B cell (primary cell): ENCODE data around the gene CNTNAP2. TPM values are rescaled to one million over a fixed set of nuclear protein-coding genes. Genes with fewer than 3 reads are reported as not detected.

ENCODE experiments used
- ATAC-seq: fragments of 200-7000 bp; cut with Tn5 transposase; one replicate; pipeline ENCODE4 v1.10.0; 2021; ENCODE audit warnings: low read depth, mild to moderate bottlenecking, moderate number of reproducible peaks, moderate library complexity
- CTCF ChIA-PET: fragments of 350-600 bp; sonication (Branson Sonifier 250); formaldehyde crosslinking; loops from one replicate; lab custom pipeline; 2021; ENCODE audit warnings: antibody characterized with exemption, inconsistent platforms; lab: Charles Lee
- POLR2A ChIA-PET: fragments of 350-600 bp; sonication (Branson Sonifier 250); formaldehyde crosslinking; loops from one replicate; lab custom pipeline; 2021; ENCODE audit warnings: antibody characterized with exemption; lab: Charles Lee
- DNase-seq: peaks from one replicate; pipeline ENCODE4 v3.0.0; 2013
- H2AFZ ChIP-seq: 2 replicates; pipeline ENCODE4 v1.6.1; 2012; ENCODE audit warnings: mild to moderate bottlenecking, low read depth, low read length; ENCODE audit not compliant: insufficient read depth, poor library complexity, severe bottlenecking
- H3K27ac ChIP-seq, 2 donors: 1 replicate in 1 of 2; 2 replicates in 1 of 2; pipeline ENCODE4 v1.5.1; 2012 to 2013; ENCODE audit warnings: low read length in 2 of 2, mild to moderate bottlenecking in 2 of 2, moderate library complexity in 1 of 2
- H3K27me3 ChIP-seq, 4 experiments: fragments of 200-600 bp in 1 of 4; sonication (generic) in 1 of 4; replicated peaks in 1 of 4; 1 replicate in 2 of 4; 2 replicates in 2 of 4; pipeline versions ENCODE4 v1.6.1 to v1.7.0; 2013 to 2016; ENCODE audit warnings: low read length in 3 of 4, mild to moderate bottlenecking in 2 of 4, mixed read lengths in 1 of 4, moderate library complexity in 1 of 4; ENCODE audit not compliant: insufficient read depth in 4 of 4, control insufficient read depth in 3 of 4; ENCODE audit errors: control extremely low read depth in 1 of 4
- H3K36me3 ChIP-seq, 2 experiments: replicated peaks in 1 of 2; 1 replicate in 1 of 2; 2 replicates in 1 of 2; pipeline versions ENCODE4 v1.6.1 to v1.7.1; 2013; ENCODE audit warnings: low read length in 1 of 2; ENCODE audit not compliant: insufficient read depth in 2 of 2, control insufficient read depth in 1 of 2; ENCODE audit errors: control extremely low read depth in 1 of 2, extremely low read depth in 1 of 2
- H3K4me1 ChIP-seq, 2 donors: fragments of 200-600 bp in 1 of 2; sonication (generic) in 1 of 2; 1 replicate in 1 of 2; 2 replicates in 1 of 2; pipeline versions ENCODE4 v1.5.1 to v1.6.1; 2013 to 2017; ENCODE audit warnings: low read length in 2 of 2; ENCODE audit not compliant: control insufficient read depth in 2 of 2, insufficient read depth in 2 of 2
- H3K4me2 ChIP-seq: replicated peaks from 2 replicates; pipeline ENCODE3; 2012; ENCODE audit warnings: mild to moderate bottlenecking, low read depth, low read length; ENCODE audit not compliant: poor library complexity, severe bottlenecking
- H3K4me3 ChIP-seq, 5 experiments: fragments of 200-600 bp in 1 of 5; sonication (generic) in 1 of 5; 1 replicate in 3 of 5; 2 replicates in 2 of 5; pipeline versions ENCODE4 v1.5.1 to v1.7.0; 2011 to 2016; ENCODE audit warnings: low read length in 4 of 5, mild to moderate bottlenecking in 4 of 5, low read depth in 2 of 5, control low read depth in 1 of 5, moderate library complexity in 1 of 5; ENCODE audit not compliant: insufficient read depth in 1 of 5; ENCODE audit errors: control extremely low read depth in 1 of 5, extremely low read depth in 1 of 5
- H3K79me2 ChIP-seq: fragments of 200-600 bp; sonication (generic); one replicate; pipeline ENCODE4 v1.6.0; 2016; ENCODE audit warnings: low read length; ENCODE audit not compliant: control insufficient read depth, insufficient read depth
- H3K9ac ChIP-seq: fragments of 200-600 bp; sonication (generic); 2 replicates; pipeline ENCODE4 v1.6.1; 2017; ENCODE audit warnings: mild to moderate bottlenecking, low read length, moderate library complexity
- H3K9me3 ChIP-seq, 3 donors: one replicate each; pipeline versions ENCODE4 v1.6.1 to v1.7.1; 2013; ENCODE audit warnings: low read length in 2 of 3; ENCODE audit not compliant: control insufficient read depth in 2 of 3, insufficient read depth in 1 of 3; ENCODE audit errors: control extremely low read depth in 1 of 3
- H4K20me1 ChIP-seq: 2 replicates; pipeline ENCODE4 v1.6.0; 2012; ENCODE audit warnings: mild to moderate bottlenecking, low read length; ENCODE audit not compliant: insufficient read depth, control insufficient read depth, poor library complexity, severe bottlenecking
- H3K27ac Mint-ChIP-seq: one replicate; pipeline ENCODE4 v1.8.0; 2021; ENCODE audit warnings: mixed read lengths
- H3K27me3 Mint-ChIP-seq: one replicate; pipeline ENCODE4 v1.8.0; 2021; ENCODE audit warnings: mixed read lengths
- H3K4me1 Mint-ChIP-seq: one replicate; pipeline ENCODE4 v1.8.0; 2021; ENCODE audit warnings: mixed read lengths
- H3K4me3 Mint-ChIP-seq: one replicate; pipeline ENCODE4 v1.8.0; 2021; ENCODE audit warnings: mixed read lengths
- H3K9me3 Mint-ChIP-seq: one replicate; pipeline ENCODE4 v1.8.0; 2022; ENCODE audit warnings: mixed read lengths; ENCODE audit not compliant: insufficient read depth
- CTCF ChIP-seq: fragments of 200-600 bp; IDR thresholded peaks from one replicate; pipeline ENCODE4 v1.8.0; 2022; ENCODE audit warnings: antibody characterized with exemption, mild to moderate bottlenecking
- EZH2 ChIP-seq: IDR thresholded peaks from 2 replicates; pipeline ENCODE4 v1.6.1; 2012; ENCODE audit warnings: borderline replicate concordance, low read depth, mild to moderate bottlenecking, moderate library complexity, low read length; ENCODE audit not compliant: insufficient read depth, poor library complexity, severe bottlenecking
- WGBS: methylation state at CpG from one replicate; pipeline ENCODE4 v1.1.5; 2013; ENCODE audit warnings: missing lambda C conversion rate; ENCODE audit not compliant: insufficient coverage; 5-methylcytosine and 5-hydroxymethylcytosine counted together
- intact Hi-C: fragments of 100-400 bp; cut with micrococcal nuclease; formaldehyde crosslinking; loops from one replicate; pipeline ENCODE4 v1.10.0; 2022
- polyA plus RNA-seq: library from polyadenylated mRNA; depleted of rRNA; stranded (reverse); fragments of >200 nt; gene quantifications from 2 replicates; pipeline ENCODE4 v1.2.3, GENCODE V29; 2012
- total RNA-seq, 2 donors: library from RNA; stranded (reverse); fragments of 120-200 nt in 1 of 2; gene quantifications; 1 replicate in 1 of 2; 2 replicates in 1 of 2; pipeline versions ENCODE4 v1.2.3 to v1.2.4, GENCODE V29; 2013 to 2022

CNTNAP2 gene
- total and polyA plus RNA-seq, 2 donors (not counting 1 experiment from before 2014, with no cell fraction given) = 7.4 to 16.6 TPM

DNA sequence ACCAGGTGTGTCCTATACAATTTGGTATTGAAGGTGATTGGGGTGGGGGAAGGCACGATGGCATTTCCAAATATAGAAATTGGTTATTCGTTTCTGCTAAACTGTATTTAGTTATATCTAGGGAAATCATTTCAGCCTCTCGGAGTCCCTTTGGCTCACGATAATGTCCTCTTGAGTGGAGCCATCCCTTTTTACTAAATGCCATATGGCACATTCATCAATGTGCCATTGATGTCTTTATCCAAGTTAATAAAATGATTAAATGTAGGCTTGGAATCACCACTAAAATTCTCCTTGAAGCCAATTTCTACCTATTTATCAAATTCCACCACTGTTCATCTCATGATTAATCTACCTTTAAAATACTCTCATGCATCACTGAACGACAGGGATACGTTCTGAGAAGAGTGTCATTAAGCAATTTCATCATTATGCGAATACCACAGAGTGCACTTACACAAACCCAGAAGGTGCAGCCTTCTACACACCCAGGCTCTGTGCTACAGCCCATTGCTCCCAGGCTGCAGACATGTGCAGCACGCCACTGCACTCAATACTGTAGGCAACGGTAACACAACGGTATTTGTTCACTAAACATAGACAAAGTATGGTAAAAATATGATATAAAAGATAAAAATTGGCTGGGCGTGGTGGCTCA, 2254.8 kb downstream of the CNTNAP2 start:
- Histone ChIP-seq H3K4me2 (no peak overlapping the region), H4K20me1 (no peaks in the 10 kb centered on the region), H3K36me3 (peaks cover 0 to 7% of the 10 kb centered on the region in 2 experiments), H3K27ac (no peak overlapping the region), H3K9me3 (peaks cover 0 to 6% (median 0%) of the 10 kb centered on the region in 3 donors), H3K4me3 (no peak overlapping the region), H3K79me2 (no peaks in the 10 kb centered on the region), H2AFZ (no peak overlapping the region), H3K27me3 (no peaks in the 10 kb centered on the region), H3K9ac (no peak overlapping the region), H3K4me1 (no peaks in the 10 kb centered on the region)
- Mint-ChIP-seq H3K27ac (no peak overlapping the region), H3K4me3 (no peak overlapping the region), H3K27me3 (no peaks in the 10 kb centered on the region), H3K4me1 (peaks cover 12% of the 10 kb centered on the region), H3K9me3 (no peaks in the 10 kb centered on the region)
- DNase-seq (no peak), ATAC-seq (no peak)
- no peak for TF ChIP-seq CTCF
- no peak for TF ChIP-seq EZH2
- ChIA-PET CTCF (interaction anchor here (2.4 kb wide), 1 partner anchor 106 kb away, joined by 6 read pairs; no protein-coding TSS in a partner anchor), POLR2A (no interaction called here)
- intact Hi-C loops = no loop called here
- 95% methylated on average over 5 of the region's 11 CpGs for WGBS
